K562 (cell line): ENCODE data around the gene GLUD1. TPM values are rescaled to one million over a fixed set of nuclear protein-coding genes. Genes with fewer than 3 reads are reported as not detected.

Experiments
- E2F6 ChIP-seq, 2 experiments: IDR thresholded peaks; 2 replicates each; pipeline ENCODE4 v1.6.1; 2011; ENCODE audit warnings: borderline replicate concordance in 1 of 2, control low read depth in 1 of 2, low read depth in 1 of 2, low read length in 1 of 2, mild to moderate bottlenecking in 1 of 2, mixed read lengths in 1 of 2, moderate library complexity in 1 of 2; ENCODE audit not compliant: insufficient read depth in 1 of 2, insufficient read length in 1 of 2, poor library complexity in 1 of 2, severe bottlenecking in 1 of 2; ENCODE audit errors: extremely low read depth in 1 of 2
- NEUROD1 ChIP-seq: fragments of 150-350 bp; IDR thresholded peaks from 2 replicates; pipeline ENCODE4 v1.6.1; 2014; ENCODE audit warnings: borderline replicate concordance, low read length, low read depth; ENCODE audit not compliant: partially characterized antibody
- NFE2 ChIP-seq: IDR thresholded peaks from 2 replicates; pipeline ENCODE4 v1.6.1; 2014; ENCODE audit warnings: antibody characterized with exemption, low read depth
- NFIC ChIP-seq: fragments of 450-650 bp; IDR thresholded peaks from 2 replicates; pipeline ENCODE4 v1.6.1; 2017; ENCODE audit warnings: mild to moderate bottlenecking, inconsistent platforms
- SPI1 ChIP-seq: IDR thresholded peaks from 2 replicates; pipeline ENCODE4 v1.6.1; 2011; ENCODE audit warnings: low read depth, low read length, control low read depth, borderline replicate concordance
- ZNF318 ChIP-seq, 2 experiments: fragments of 450-650 bp; IDR thresholded peaks; 2 replicates each; pipeline ENCODE4 v1.6.1; 2016; ENCODE audit warnings: mild to moderate bottlenecking in 2 of 2, borderline replicate concordance in 1 of 2, low read depth in 1 of 2, moderate library complexity in 1 of 2
- polyA plus RNA-seq, 8 experiments: library from polyadenylated mRNA; depleted of rRNA in 4 of 8; stranded (reverse) in 5 of 8; unstranded in 3 of 8; fragments of >200 nt; fragmentation: Nextera tagmentation in 2 of 8; fragmentation: Illumina TruSeq in 1 of 8; extraction: Ambion mirVana in 2 of 8; extraction: Trizol in 1 of 8; gene quantifications; 2 replicates each; pipeline versions ENCODE4 v1.2.1 to v1.2.3, GENCODE V29; 2011 to 2014; ENCODE audit warnings: inconsistent platforms in 1 of 8, missing spikeins in 1 of 8
- total RNA-seq, 7 experiments: library from RNA; depleted of rRNA in 6 of 7; stranded (reverse); fragments of >200 nt in 6 of 7; fragmentation: Illumina TruSeq in 2 of 7; extraction: Trizol in 2 of 7; gene quantifications; 2 replicates each; pipeline versions ENCODE4 v1.2.1 to v1.2.3, GENCODE V29; 2011 to 2021; ENCODE audit warnings: low replicate concordance in 1 of 7

GLUD1 gene
- total and polyA plus RNA-seq, 9 of the 15 experiments (the other 6 are each of a cell fraction or from before 2014, with no cell fraction given), result 21.9 to 92.0 (median 76.3) TPM

GRCh38 chr10:87068281-87068680, 26.4 kb downstream of the GLUD1 start (continued):
- TF ChIP-seq ZNF318 (IDR thresholded peaks at IDR 0.05; ENCODE audit: borderline replicate concordance in 1 of 2, low read depth in 1 of 2) (no peak), NFIC (no peak), SPI1 (no peak), NFE2 (no peak), E2F6 (IDR thresholded peaks at IDR 0.05; ENCODE audit: borderline replicate concordance in 1 of 2, extremely low read depth in 1 of 2, insufficient read depth in 1 of 2, insufficient read length in 1 of 2, low read depth in 1 of 2, low read length in 1 of 2, poor library complexity in 1 of 2, severe bottlenecking in 1 of 2) (no peak), NEUROD1 (no peak)
